NOMO-1 treated with dmso at 0.1 percent for 144 hours (cell line): ENCODE results near the gene HMBS.
A peak's percentile ranks its signal among the peaks of the same experiment; 100 is the strongest.

Experiments
- DNase-seq: peaks from one replicate; lab custom pipeline; 2025; ENCODE audit not compliant: unreplicated experiment; lab: John Stamatoyannopoulos, UW

The HMBS gene

DNA sequence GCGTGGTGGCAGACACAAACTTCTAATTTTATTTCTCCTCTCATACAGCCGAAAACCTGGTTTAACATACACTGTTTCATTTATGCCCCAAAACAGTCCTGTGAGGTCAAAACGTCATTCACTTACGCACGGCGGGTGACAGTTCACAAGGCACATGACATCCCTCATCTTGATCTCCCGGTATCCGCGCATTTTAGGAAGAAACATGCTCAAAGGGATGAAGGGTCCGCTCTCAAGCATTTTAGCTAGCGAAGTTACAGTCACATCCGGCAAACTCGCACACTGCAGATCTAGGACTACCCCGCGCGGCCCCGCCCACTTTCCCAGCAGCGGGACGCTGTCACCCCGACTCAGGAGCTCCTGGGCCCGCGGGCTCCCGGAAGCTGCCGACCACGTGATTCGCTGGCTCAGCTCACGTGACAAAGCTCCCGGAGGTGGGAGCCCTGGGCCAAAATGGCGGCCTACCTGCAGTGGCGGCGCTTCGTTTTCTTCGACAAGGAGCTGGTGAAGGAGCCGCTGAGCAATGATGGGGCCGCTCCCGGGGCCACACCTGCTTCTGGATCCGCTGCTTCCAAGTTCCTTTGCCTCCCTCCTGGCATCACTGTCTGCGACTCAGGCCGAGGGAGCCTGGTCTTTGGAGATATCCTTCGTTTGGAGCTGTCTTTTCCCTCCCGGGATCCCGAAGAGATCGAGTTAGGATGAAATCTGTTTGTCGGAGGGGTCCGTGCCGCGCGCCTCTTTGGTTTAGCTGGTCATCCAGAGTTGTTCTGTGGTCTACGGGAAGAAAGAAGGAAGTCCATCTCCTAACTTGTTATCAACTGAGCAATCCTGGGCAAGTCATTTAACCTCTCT lies 17.1 kb upstream of the HMBS start, which contains the start of gene VPS11:
Gene VPS11, plus strand, starts transcription at position 448 of the 852 bp plus-strand sequence. Its CDS starts 6 bp downstream, at position 454.
- DNase-seq: peak; percentile 96

DNA sequence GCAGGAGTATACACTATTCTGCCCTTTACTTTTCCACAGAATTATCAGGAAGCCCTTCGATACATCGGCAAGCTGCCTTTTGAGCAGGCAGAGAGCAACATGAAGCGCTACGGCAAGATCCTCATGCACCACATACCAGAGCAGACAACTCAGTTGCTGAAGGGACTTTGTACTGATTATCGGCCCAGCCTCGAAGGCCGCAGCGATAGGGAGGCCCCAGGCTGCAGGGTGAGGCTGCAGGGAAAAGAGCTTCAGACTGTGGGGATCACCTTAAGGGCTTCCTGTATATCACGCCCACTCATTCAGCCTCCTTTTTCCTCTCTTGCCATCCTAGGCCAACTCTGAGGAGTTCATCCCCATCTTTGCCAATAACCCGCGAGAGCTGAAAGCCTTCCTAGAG lies 6.8 kb upstream of the HMBS start:
- no peak for DNase-seq

DNA sequence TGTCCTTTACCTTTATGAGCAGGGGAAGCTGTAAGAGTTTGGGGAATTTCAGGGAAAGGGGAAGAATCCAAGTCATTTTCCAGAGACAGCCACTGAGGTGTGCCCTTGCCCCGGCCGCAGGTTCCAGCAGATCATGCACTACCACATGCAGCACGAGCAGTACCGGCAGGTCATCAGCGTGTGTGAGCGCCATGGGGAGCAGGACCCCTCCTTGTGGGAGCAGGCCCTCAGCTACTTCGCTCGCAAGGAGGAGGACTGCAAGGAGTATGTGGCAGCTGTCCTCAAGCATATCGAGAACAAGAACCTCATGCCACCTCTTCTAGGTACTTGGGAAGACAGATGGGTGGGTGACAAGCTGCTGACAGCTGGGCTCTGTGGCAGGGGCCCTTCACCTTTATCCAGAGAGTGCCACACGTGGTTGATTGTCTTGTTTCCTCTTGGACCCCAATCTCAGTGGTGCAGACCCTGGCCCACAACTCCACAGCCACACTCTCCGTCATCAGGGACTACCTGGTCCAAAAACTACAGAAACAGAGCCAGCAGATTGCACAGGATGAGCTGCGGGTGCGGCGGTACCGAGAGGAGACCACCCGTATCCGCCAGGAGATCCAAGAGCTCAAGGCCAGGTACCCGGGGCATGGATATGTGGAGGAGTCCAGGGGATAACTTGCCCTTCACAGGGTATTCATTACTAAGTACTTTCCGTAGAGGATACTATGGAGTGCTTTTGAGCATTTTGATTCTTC lies 5.8 kb upstream of the HMBS start:
- no peak for DNase-seq

DNA sequence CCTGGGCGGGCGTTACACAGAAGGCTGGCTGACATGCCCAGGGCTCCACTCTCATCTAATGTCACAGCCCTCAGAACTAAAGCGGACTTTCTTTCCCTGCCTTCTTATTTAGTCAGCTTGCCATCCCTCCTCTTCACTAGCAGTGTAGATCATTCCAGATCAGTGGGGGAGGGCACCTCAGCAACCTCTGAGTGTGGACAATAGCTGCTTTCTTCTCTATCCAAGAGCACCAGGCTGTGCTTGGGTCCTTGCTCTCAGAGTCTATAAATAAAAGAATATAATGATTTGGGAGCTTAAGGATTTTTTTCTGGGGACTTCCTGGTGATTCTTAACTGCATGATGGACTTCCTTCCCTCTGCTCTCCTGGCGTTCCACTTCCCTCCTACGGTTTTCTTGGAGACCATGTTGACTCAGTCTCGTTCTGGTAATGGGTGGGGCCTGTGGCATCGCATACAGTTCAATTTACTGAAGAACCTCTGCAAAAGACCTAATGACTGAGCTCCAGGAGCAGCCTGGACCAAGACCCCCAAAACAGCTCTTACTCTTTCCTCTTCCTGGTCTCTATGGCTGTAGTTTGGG lies 2.9 kb upstream of the HMBS start:
- DNase-seq: no peak

DNA sequence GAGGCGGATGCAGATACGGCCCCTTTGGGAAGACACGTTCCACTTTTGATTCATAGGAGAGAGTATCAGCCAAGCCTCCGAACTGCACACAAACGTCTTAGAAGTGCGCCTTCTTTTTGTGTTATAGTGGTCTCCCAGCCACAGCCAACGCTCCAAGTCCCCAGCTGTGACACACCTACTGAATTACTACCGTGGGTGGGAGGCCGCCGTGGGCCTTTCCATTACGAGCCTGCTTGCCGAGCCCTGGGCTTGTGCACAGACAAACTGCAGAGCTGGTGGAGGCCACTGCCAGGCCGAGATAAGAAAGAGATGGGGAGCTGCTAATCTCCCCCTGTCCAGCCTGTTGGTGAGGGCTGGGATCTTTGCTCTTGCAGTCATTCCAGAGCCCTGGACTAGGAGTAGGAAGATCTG lies 761 bp downstream of the HMBS start:
- no peak for DNase-seq

DNA sequence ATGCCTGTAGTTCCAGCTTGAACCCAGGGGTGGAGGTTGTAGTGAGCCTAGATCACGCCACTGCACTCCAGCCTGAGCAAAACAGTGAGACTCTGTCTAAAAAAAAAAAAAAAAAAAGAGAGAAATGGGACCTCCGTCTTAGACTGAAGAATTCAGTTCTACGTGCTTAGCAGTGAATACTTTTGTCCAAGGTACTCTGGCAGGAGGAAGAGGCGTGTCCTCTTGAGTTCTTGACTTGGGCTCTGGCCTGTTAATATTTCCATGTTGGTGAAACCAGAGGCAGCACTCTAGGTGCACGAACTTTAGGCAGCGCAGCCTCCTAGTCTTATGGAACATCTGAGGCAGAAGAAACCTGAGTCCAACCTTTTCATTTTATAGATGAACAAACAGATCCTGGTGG lies 2.4 kb downstream of the HMBS start:
- no peak for DNase-seq

DNA sequence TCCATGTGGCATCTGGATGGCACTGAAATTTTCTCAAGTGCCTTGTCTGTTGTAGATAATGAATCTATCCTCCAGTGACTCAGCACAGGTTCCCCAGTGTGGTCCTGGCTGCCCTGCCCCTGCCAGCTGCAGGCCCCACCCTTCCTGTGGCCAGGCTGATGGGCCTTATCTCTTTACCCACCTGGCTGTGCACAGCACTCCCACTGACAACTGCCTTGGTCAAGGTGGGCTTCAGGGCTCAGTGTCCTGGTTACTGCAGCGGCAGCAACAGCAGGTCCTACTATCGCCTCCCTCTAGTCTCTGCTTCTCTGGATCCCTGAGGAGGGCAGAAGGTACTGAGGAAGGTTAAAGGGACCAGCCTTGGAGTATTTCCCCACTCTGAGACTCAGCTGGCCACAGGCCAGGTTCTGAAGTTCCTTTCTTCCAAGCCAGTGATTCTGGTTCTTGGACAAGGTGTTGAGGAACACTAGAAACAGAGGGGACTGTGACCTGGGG lies 3.1 kb downstream of the HMBS start:
- DNase-seq: no peak

DNA sequence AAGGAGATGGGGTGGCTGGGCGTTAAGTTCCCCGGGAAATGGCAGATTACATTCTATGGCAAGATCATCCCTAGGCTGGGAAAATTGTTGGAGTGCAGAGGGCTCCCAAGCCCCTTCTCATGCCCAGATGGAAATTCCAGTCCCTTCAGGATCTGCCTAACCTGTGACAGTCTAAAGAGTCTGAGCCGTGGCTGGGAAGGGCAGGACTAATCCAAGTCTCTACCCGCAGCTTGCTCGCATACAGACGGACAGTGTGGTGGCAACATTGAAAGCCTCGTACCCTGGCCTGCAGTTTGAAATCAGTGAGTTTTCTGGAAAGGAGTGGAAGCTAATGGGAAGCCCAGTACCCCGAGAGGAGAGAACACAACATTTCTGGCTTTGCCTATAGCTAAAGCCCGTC lies 3.7 kb downstream of the HMBS start:
- DNase-seq: no peak

DNA sequence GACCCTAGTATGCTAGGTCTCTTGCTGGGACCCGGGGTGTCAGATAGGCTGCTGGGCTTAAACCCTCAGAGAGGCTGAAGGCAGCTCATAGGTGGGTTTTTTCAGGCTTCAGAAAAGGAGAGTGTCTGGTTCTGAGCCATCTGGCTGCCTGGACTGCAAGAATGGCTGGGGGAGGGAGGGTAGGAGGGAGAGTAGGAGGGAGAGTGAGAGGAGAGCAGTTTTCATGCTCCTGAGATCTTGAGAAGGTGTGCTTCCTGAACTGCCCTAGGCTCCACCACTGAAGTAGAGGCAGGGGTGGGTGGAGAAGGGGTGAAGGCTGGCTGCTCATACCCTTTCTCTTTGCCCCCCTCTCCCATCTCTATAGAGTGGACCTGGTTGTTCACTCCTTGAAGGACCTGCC lies 4.6 kb downstream of the HMBS start:
- DNase-seq: no peak

DNA sequence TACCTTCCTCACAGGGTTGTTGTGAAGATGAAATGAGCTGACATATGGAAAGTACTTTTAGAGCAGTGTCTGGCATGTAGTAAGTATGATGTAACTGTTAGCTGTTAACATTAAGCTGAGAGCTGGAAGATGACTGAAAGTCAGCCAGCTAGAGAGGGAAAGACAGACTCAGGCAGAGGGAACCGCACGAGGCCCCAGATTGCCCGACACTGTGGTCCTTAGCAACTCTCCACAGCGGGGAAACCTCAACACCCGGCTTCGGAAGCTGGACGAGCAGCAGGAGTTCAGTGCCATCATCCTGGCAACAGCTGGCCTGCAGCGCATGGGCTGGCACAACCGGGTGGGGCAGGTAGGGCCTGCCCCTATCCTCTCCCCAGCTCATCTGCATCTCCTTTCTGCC lies 6.5 kb downstream of the HMBS start:
- DNase-seq: no peak

DNA sequence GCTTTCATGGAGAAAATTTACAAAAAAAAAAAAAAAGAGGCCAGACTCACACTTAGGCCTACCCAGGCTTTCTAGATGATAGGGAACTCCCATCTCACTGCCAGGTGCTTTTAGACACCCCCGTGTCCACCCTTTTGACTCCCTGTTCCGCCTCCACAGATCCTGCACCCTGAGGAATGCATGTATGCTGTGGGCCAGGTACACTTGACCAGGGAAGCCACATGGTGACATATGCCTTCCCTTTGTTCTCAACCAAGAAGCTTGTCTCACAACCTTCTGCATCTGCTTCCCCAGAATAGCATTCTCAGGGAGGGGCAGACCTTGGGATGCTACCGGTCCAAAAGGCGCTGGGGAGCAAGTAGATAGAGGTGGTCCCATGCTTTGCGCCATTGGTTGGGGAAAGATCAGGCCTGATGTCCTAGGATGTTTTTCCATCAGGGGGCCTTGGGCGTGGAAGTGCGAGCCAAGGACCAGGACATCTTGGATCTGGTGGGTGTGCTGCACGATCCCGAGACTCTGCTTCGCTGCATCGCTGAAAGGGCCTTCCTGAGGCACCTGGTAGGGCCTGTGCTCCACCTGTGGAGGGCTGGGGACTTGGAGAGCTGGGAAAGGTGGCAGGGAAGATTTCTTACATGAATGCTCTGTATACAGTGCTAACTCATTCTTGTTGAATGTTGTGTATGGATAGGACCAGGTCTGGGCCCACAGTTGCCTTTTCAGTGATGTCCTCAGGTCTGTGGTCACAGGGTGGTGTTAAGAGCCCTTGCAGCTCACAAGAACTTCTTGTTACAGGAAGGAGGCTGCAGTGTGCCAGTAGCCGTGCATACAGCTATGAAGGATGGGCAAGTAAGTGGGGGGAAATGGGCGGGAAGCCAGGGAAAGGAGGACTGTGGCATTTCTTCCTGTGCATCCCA lies 7.5 kb downstream of the HMBS start:
- no peak for DNase-seq

DNA sequence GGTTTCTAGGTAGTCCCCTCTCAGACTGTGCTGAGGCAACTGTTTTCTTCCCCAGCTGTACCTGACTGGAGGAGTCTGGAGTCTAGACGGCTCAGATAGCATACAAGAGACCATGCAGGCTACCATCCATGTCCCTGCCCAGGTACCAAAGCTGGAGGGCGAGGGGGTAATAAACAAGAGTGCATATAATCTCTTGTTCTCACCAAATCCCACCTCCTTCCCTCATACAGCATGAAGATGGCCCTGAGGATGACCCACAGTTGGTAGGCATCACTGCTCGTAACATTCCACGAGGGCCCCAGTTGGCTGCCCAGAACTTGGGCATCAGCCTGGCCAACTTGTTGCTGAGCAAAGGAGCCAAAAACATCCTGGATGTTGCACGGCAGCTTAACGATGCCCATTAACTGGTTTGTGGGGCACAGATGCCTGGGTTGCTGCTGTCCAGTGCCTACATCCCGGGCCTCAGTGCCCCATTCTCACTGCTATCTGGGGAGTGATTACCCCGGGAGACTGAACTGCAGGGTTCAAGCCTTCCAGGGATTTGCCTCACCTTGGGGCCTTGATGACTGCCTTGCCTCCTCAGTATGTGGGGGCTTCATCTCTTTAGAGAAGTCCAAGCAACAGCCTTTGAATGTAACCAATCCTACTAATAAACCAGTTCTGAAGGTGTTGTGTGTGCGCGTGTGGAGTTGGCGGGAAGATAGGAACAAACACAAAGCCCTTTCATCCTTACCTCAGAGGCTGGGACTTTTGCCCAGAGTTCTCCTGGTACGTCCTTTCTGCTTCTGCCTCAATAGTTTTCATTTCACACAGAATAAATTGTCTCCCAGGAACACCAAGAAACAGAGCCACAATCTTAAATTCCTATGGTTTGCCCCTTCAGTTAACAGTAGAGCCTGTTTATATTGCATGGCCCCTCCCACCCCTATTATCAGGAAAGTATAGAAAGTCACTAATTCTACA lies 8.5 kb downstream of the HMBS start:
- DNase-seq: no peak

DNA sequence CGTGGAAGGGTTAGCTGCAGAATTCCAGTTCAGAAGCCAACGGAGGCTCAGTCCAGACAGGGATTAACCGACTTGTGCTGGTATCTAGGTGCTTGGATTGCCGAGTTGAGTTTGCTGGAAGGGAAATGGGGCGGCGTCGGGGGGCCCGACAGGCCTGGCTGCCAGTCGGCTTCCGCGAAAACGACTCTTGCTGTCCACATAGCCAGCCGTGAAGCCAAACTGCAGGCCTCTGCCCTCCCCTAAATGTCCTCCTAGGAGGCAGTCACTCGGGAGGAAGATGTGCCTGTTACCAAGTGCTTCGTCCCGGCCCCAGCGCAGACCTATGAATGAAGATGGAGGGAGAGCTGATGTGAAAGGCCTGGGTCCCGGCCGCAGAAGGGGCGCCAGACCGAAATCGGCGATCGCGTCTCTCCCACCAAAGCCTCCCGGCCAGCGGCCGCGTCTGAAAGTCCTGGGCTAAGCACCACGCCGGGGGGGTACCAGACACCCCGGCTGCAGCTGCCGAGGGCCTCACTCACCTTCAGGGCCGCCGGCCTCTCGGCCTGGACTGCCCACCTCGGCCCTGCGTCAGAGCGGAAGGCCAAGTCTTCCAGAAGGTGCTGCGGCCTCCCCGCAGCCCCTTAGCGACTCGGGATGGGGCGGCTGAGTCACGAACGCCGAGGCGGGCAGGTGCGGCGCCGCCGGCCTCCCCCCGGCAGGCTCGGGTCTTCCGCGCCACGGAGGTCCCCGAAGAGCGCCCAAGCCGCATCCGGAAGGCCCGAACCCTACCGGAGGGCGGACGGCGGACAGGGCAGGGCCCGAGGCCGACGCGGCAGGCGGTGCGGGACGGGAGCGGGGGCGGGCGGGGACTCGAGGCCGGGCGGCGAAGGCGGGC lies 9.5 kb downstream of the HMBS start:
- no peak for DNase-seq

DNA sequence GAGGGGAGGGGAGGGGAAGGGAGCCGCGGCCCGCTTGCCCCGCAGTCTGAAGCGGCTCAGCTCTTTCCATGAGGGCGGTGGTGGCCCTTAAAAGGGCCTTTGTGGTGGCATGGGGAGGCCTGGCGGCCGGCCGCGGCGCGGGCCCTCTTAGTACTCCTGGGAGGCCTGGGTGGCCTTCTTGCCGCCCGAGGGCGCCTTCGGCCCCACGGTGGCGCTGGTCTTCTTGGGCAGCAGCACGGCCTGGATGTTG lies 10.1 kb downstream of the HMBS start:
- peak; percentile 71 for DNase-seq

DNA sequence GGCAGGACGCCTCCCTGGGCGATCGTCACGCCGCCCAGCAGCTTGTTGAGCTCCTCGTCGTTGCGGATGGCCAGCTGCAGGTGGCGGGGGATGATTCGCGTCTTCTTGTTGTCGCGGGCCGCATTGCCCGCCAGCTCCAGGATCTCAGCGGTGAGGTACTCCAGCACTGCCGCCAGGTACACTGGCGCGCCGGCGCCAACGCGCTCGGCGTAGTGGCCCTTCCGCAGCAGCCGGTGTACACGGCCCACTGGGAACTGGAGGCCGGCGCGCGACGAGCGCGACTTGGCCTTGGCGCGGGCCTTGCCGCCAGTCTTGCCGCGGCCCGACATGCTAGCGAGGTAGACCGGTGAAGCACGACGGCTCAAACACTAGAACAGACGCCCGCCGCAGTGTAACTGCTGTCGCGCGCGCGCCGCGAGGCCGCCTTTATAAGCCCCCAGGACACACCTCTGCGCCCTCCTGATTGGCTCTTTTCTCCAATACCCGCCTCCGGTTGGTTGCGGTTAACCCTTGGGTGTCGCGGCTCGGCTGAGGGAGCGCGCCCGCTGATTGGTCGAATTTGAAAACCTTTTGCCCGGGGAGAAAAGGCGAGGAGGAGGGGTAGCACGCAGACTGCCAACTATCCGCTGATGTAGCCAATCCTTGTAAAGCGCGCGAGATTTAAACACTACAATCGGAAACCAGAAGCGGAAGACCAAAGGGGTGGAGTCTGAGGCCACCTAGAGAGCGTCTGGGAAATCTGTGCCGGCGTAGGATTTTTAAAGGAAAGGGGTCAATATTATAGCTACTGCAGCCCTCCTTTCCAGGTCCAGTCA lies 10.6 kb downstream of the HMBS start:
- peak; percentile 97 for DNase-seq

DNA sequence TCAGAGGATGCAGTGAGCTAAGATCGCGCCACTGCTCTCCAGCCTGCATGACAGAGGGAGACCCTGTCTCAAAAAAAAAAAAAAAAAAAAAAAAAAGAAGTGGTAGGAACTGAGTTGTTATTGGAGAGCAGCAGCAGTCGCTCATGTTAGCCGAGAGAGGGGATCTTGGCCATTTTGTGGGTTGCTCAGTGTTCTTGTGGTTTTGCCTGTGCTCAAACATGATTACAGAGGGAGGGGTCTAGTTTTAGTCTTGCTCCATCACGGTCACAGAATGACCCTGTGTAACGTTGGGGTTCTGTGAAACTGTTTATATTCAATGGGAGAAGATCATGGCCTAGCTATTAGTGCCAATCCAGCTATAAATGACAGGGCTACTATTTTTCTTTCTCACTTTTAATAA lies 15.0 kb downstream of the HMBS start:
- no peak for DNase-seq

DNA sequence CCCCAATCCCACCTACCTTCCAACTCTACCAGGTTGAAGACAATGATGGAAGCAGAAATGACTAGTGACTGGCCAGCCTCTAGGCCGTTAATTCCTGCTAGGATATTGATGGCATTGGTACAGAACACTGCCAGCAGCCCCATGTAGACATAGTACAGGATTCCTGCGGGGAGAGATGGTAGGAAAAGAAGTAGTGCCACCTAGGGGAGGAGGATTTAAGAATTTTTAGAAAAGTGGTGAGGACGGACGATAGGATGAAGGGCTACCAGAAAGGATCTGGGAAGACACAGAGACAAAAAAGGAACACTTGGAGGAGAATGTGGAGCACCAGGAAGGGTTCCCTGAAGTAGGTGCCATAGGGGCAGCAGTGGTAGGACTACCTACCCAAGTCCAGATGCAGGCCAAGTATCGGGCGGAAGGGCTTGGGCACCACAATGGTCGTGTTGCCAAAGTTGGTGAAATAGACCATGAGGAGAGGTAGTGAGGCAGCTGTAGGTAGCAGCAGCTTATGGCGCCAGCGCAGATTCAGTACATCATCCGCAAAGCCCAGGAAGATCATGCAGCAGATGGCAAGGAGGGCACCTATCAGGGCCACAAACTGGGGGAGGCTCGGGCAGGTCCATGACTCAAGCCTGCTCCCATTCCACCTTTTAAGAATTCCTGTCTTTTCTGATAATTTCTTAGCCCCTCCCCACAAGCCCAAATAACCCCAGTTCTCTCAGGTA lies 15.7 kb downstream of the HMBS start:
- DNase-seq: no peak
